GM03348 (cell line): Measurements from ENCODE around the gene CRYGS.
"Not testable (repeated sequence)": the region's sequence is repeated elsewhere in the genome, so short reads cannot be mapped to it uniquely, and the experiment has no call there.

ENCODE experiments used
- DNase-seq: peaks from one replicate; pipeline ENCODE4 v3.0.0; 2012; ENCODE audit warnings: low spot score

Gene CRYGS

DNA sequence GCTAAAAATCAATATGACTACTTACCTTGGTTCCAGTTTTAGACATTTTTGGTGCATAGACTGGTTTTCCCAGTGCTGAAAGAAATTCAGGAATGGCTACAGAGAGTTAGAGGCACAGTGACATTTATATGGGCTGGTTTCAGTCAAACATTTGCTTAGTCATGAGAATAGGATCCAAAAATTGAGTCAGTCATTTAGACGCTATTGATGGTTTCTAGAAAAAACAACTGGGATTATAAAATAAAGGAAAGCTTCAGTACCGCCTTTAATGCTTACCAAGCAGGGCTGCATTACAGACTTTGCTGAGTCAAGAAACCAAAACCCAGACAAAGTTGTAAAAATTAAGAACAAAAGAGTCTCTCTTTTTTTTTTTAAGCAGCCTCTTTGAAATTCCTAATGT, at the start of gene CRYGS:
Gene CRYGS (minus strand): TSS at position 100 of the 400 bp plus-strand sequence. CDS start 54 bp downstream, at position 46.
- no peak for DNase-seq

- no peak for DNase-seq
These were observed 49.7 kb upstream of the CRYGS start for GRCh38 chr3:186593862-186594261.

GRCh38 chr3:186592682-186593081, 48.5 kb upstream of the CRYGS start:
- DNase-seq, result no peak

DNA sequence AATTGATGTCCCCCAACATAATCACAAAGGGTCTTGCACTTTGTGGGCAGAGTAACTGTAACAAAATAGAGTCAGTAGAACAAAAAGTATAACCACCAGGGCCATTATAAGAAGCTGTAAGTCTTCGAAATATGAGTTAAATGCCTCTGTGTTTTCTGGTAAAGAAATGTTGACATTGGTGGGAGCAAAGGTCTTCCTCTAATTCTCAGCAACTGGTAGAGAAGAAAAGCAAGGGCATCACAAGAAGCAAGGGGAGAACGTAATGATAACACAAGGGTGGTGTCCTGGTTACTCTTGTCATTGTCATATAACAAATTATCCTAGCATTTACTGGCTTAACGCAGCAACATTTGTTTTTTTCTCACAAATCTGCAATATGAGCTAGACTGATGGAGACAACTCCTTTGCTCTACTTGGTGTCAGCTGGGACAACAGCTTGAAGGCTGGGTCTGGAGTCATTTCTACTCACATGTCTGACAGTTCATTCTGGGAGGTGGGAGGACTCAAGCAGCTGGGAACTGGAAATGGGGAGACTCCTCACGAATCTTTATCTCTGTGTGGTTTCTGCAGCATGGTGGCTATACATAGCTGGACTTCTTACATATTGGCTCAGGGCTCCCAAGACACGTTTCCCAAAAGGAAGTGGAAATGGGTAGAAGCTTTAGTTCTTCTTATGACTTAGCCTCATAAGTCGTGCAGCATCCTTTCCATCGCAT, 46.6 kb upstream of the CRYGS start:
- no peak for DNase-seq

- DNase-seq, result no peak
These were observed 45.8 kb upstream of the CRYGS start for GRCh38 chr3:186589856-186590579.

DNA sequence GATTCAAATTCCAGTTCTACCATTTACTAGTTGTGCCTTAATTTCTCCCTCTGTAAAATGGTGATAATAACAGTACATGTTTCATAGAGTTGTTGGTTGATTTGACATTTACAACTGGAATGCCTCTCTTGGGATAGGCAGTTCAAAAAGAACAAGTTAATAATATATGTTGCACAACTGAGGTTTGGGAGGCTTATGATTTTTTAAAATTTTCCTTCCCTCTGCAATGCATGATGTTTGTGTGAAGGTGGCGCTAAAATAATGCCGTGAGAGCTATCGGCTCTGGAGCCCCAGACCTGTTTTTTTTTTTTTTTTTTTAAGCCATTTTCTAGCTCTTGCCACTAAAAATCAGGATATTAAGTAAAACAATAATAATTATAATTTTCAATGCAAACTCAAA, 44.9 kb upstream of the CRYGS start:
- no peak for DNase-seq

GRCh38 chr3:186588632-186589031, 44.5 kb upstream of the CRYGS start:
- DNase-seq, result no peak

DNA sequence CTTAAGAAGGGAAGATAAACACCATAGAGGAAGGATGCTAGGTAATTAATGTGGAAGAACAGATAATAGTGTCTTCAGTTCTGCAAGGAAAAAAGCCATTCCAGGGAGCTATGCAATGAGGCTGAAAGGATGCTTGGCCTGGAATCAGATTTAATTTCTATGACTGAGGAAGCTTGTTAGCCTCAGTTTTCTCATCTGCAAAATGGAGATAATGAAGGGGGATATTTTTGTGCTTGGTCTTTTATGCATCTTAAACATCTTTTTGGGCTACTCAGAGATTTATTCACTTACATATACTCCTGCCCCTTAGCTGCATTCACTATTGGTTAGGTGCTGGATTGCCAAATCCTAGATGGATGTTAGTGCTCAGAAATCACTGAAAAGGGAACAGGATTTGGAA, 43.0 kb upstream of the CRYGS start:
- no peak for DNase-seq

GRCh38 chr3:186586245-186586644, 42.1 kb upstream of the CRYGS start:
- DNase-seq, result not testable (repeated sequence)

DNA sequence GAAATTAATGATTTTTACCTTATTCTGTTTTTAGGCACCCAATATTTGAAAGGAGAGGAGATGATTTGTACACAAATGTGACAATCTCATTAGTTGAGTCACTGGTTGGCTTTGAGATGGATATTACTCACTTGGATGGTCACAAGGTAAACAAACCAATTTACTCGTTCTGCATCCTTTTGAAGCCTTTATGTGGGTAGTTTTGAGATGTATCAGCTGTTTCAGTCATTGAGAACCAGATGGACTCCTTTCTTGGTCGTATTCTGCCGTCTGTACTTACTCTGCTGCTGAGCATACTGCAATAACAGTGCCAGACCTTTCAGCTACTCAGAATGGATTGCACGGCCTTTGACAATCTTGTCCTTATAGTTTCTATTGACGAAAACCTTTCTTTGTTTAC, 39.7 kb upstream of the CRYGS start:
- DNase-seq, result no peak

GRCh38 chr3:186582541-186582940, 38.4 kb upstream of the CRYGS start:
- DNase-seq, result no peak

DNA sequence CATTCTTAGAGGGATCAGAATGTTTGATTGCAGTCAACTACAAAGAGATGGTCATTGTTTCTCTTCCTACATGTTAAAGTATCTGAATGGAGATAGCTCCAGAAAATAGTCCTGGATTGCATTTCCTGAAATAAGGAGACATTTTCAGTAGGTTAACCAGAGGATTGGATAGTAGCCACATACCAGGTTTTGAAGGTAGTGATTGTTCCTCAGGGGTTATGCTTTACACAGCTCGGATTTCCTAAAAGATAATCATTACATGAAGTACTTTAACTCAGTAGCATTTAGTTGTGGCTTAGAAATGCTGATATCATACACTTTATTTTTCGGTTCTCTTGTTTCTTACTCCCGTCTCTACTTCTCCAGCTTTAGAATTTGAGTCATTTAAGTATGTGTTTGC, 36.6 kb upstream of the CRYGS start:
- no peak for DNase-seq

- DNase-seq, result no peak
These were observed 33.3 kb upstream of the CRYGS start for GRCh38 chr3:186577521-186577920.

DNA sequence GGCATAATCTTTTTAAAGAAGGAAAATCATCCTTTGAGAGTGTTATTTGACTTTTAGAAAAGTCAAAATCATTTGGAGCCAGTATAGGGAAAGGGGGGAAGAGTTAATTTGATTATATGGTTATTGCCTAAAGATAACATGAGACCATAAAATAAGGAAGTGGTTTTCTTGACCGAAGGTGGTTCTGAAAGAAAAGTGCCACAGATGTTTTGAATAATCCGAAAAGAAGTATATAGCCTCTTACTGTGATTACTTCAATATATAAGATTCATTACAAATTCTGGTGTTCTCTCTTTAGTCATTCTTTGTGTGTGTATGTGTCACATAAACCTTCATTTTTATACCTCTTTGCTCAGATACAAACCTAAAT, 27.4 kb upstream of the CRYGS start:
- no peak for DNase-seq

- no peak for DNase-seq
These were observed 26.9 kb upstream of the CRYGS start for GRCh38 chr3:186570941-186571643.

- peak; percentile 98 for DNase-seq
These were observed 26.1 kb upstream of the CRYGS start, which contains the start of gene DNAJB11 for GRCh38 chr3:186570096-186570940. Gene DNAJB11, plus strand, starts transcription at chr3:186570720. Its CDS starts 178 bp downstream, at chr3:186570898.

DNA sequence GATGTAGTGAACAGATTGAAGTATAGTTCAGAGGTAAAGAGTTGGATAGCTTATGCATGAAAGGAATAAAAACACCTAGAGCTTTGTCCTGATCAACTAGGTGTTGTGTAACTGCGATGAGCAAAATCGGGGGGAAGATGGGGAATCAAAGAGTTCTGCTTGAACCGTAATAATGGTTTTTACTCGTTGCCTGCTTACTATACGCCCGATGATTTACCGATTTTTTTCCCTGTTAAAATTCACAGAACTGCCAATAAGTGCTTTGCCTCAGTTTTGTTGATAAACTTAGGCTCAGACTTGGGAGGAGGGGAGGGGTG, 25.6 kb upstream of the CRYGS start:
- DNase-seq, result no peak

DNA sequence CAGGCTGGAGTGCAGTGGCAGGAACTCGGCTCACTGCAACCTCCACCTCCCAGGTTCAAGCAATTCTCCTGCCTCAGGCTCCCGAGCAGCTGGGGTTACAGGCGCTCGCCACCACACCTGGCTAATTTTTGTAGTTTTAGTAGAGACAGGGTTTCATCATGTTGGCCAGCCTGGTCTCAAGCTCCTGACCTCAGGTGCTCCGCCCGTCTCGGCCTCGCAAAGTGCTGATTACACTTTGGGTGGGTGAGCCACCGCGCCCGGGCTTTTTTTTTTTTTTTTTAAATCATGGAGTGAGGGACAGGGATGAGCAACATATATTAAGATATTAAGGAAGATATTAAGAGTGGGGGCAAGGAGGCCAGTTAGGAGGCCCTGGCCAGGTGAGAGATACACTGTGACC, 25.2 kb upstream of the CRYGS start:
- not testable (repeated sequence) for DNase-seq

- DNase-seq, result peak; percentile 97
These were observed 23.1 kb upstream of the CRYGS start, which contains the start of gene TBCCD1 for GRCh38 chr3:186567072-186567921. Gene TBCCD1, minus strand, starts transcription at chr3:186567339. Its CDS starts 3,010 bp downstream, at chr3:186564329.

DNA sequence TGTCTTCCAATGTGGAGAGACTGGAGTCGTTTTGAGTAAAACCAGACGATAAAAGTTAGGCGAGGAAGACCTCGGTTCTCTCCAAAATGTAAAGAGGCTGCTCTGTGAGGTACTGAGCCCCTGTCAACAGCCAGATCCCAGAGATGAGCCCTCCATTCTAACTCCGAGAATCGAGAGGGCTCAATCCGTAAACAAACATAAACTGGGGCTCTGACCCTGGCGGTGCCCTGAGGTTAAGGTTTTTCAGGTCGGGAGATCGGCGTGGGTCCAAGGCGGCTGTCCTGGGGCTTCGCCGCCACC, 22.5 kb upstream of the CRYGS start:
- no peak for DNase-seq

- no peak for DNase-seq
These were observed 20.4 kb upstream of the CRYGS start for GRCh38 chr3:186564586-186564985.
